Measurements from ENCODE around the gene MRPL20.
A peak's percentile ranks its signal among the peaks of the same experiment; 100 is the strongest.

The MRPL20 gene

GRCh38 chr1:1397839-1398523, 9.1 kb downstream of the MRPL20 start:
- Histone ChIP-seq H3K9me3 (ENCODE audit: low read length) (no peaks in the 10 kb centered on the region), H3K79me2 (ENCODE audit: insufficient read depth, low read length) (peaks cover 24% of the 10 kb centered on the region), H3K27me3 (ENCODE audit: insufficient read depth, low read length) (no peaks in the 10 kb centered on the region), H3K4me1 (ENCODE audit: insufficient read depth, low read length, severe bottlenecking) (peaks cover 33% of the 10 kb centered on the region), H3K4me2 (ENCODE audit: low read length) (peak overlapping the region; percentile 94), H3F3A (ENCODE audit: insufficient read depth, low read length) (no peaks in the 10 kb centered on the region), H3K36me3 (ENCODE audit: insufficient read depth, low read length) (peaks cover 82% of the 10 kb centered on the region), H3K9ac (ENCODE audit: low read length) (peak overlapping the region; percentile 93), H4K20me1 (ENCODE audit: insufficient read depth, low read length) (no peaks in the 10 kb centered on the region), H3K4me3 (ENCODE audit: low read depth, low read length, poor library complexity, severe bottlenecking) (peak overlapping the region; percentile 98), H2AFZ (ENCODE audit: low read length) (no peak overlapping the region), H3K27ac (ENCODE audit: low read depth, low read length, poor library complexity, severe bottlenecking) (no peak overlapping the region), H3K9me2 (ENCODE audit: low read depth, low read length) (no peaks in the 10 kb centered on the region)
- TF ChIP-seq CTCF (IDR thresholded peaks at IDR 0.05; ENCODE audit: low read length) (no peak), EZH2 (IDR thresholded peaks at IDR 0.05; ENCODE audit: borderline replicate concordance, low read length) (no peak)

GRCh38 chr1:1395166-1395565, 11.9 kb downstream of the MRPL20 start:
- no peak overlapping the region for H3K4me3 ChIP-seq (ENCODE audit: low read depth, low read length, poor library complexity, severe bottlenecking)
- H3F3A ChIP-seq (ENCODE audit: insufficient read depth, low read length), result no peaks in the 10 kb centered on the region
- H3K79me2 ChIP-seq (ENCODE audit: insufficient read depth, low read length), result peaks cover 22% of the 10 kb centered on the region
- no peaks in the 10 kb centered on the region for H3K9me3 ChIP-seq (ENCODE audit: low read length)
- H3K4me1 ChIP-seq (ENCODE audit: insufficient read depth, low read length, severe bottlenecking), result peaks cover 16% of the 10 kb centered on the region
- no peaks in the 10 kb centered on the region for H3K9me2 ChIP-seq (ENCODE audit: low read depth, low read length)
- H3K27me3 ChIP-seq (ENCODE audit: insufficient read depth, low read length), result no peaks in the 10 kb centered on the region
- H3K4me2 ChIP-seq (ENCODE audit: low read length), result no peak overlapping the region
- H2AFZ ChIP-seq (ENCODE audit: low read length), result no peak overlapping the region
- H3K27ac ChIP-seq (ENCODE audit: low read depth, low read length, poor library complexity, severe bottlenecking), result no peak overlapping the region
- H3K9ac ChIP-seq (ENCODE audit: low read length), result no peak overlapping the region
- H4K20me1 ChIP-seq (ENCODE audit: insufficient read depth, low read length), result no peaks in the 10 kb centered on the region
- H3K36me3 ChIP-seq (ENCODE audit: insufficient read depth, low read length), result peaks cover 82% of the 10 kb centered on the region
- TF ChIP-seq CTCF (IDR thresholded peaks at IDR 0.05; ENCODE audit: low read length), result no peak
- TF ChIP-seq EZH2 (IDR thresholded peaks at IDR 0.05; ENCODE audit: borderline replicate concordance, low read length), result no peak

GRCh38 chr1:1394116-1394515, 13.0 kb downstream of the MRPL20 start:
- Histone ChIP-seq H3K4me1 (ENCODE audit: insufficient read depth, low read length, severe bottlenecking) (peaks cover 14% of the 10 kb centered on the region), H3K4me2 (ENCODE audit: low read length) (no peak overlapping the region), H3K79me2 (ENCODE audit: insufficient read depth, low read length) (peaks cover 17% of the 10 kb centered on the region)

More at GRCh38 chr1:1394116-1394515, 13.0 kb downstream of the MRPL20 start:
- Histone ChIP-seq H3K27me3 (ENCODE audit: insufficient read depth, low read length) (no peaks in the 10 kb centered on the region), H3K9me3 (ENCODE audit: low read length) (no peaks in the 10 kb centered on the region), H3F3A (ENCODE audit: insufficient read depth, low read length) (no peaks in the 10 kb centered on the region), H3K27ac (ENCODE audit: low read depth, low read length, poor library complexity, severe bottlenecking) (no peak overlapping the region), H4K20me1 (ENCODE audit: insufficient read depth, low read length) (no peaks in the 10 kb centered on the region), H3K9ac (ENCODE audit: low read length) (no peak overlapping the region), H3K36me3 (ENCODE audit: insufficient read depth, low read length) (peaks cover 88% of the 10 kb centered on the region), H2AFZ (ENCODE audit: low read length) (no peak overlapping the region), H3K4me3 (ENCODE audit: low read depth, low read length, poor library complexity, severe bottlenecking) (no peak overlapping the region), H3K9me2 (ENCODE audit: low read depth, low read length) (no peaks in the 10 kb centered on the region)
- TF ChIP-seq EZH2 (IDR thresholded peaks at IDR 0.05; ENCODE audit: borderline replicate concordance, low read length) (no peak), CTCF (IDR thresholded peaks at IDR 0.05; ENCODE audit: low read length) (no peak)

Measured in OCI-LY1 (cell line).